Measurements from ENCODE around the gene CBLB.

DNA sequence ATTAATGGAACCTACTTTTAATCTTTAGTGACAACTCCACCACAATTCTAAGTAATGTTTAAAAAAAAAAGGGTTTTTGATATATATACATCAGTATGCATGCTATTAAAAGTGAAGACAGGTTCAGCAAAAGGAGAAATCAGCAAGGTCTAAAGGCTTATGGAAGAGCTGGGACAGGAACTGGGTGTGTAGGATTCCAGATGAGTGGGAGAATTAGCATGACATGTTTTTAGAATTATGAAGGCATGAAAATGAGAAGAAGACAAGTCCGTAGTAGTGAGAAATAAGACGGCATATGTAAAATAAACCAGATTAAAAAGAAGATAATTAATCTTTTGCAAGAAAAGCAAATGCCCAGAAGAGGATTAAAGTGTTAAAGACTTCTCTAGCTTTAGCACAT is 52.0 kb downstream of the CBLB start:
- TF ChIP-seq POLR2A (IDR thresholded peaks at IDR 0.05): no peak
- TF ChIP-seq, protein P1, sequence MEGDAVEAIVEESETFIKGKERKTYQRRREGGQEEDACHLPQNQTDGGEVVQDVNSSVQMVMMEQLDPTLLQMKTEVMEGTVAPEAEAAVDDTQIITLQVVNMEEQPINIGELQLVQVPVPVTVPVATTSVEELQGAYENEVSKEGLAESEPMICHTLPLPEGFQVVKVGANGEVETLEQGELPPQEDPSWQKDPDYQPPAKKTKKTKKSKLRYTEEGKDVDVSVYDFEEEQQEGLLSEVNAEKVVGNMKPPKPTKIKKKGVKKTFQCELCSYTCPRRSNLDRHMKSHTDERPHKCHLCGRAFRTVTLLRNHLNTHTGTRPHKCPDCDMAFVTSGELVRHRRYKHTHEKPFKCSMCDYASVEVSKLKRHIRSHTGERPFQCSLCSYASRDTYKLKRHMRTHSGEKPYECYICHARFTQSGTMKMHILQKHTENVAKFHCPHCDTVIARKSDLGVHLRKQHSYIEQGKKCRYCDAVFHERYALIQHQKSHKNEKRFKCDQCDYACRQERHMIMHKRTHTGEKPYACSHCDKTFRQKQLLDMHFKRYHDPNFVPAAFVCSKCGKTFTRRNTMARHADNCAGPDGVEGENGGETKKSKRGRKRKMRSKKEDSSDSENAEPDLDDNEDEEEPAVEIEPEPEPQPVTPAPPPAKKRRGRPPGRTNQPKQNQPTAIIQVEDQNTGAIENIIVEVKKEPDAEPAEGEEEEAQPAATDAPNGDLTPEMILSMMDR (IDR thresholded peaks at IDR 0.05): no peak
